Thoracic aorta (tissue), 2 donors: ENCODE measurements around the gene AK8. TPM values are rescaled to one million over a fixed set of nuclear protein-coding genes. Genes with fewer than 3 reads are reported as not detected.

Experiments
- ATAC-seq: fragments of 150-250 bp; one replicate; pipeline ENCODE4 v1.8.0; 2017; ENCODE audit warnings: low read depth; ENCODE audit not compliant: insufficient number of reproducible peaks, low FRiP score
- DNase-seq: peaks from one replicate; pipeline ENCODE4 v3.0.0-alpha.2; 2020; ENCODE audit warnings: low spot score
- H3K27ac ChIP-seq, 2 donors: fragments of 200-600 bp; sonication (generic); 1 replicate in 1 of 2; 2 replicates in 1 of 2; pipeline ENCODE4 v1.5.1; 2016; ENCODE audit warnings: mild to moderate bottlenecking in 2 of 2, moderate library complexity in 2 of 2
- H3K27me3 ChIP-seq: fragments of 200-600 bp; sonication (generic); replicated peaks from 2 replicates; pipeline ENCODE4 v1.6.0; 2016; ENCODE audit warnings: mild to moderate bottlenecking; ENCODE audit not compliant: insufficient read depth
- H3K36me3 ChIP-seq: fragments of 200-600 bp; sonication (generic); one replicate; pipeline ENCODE4 v1.5.1; 2016
- H3K4me1 ChIP-seq, 2 donors: fragments of 200-600 bp; sonication (generic); 1 replicate in 1 of 2; 2 replicates in 1 of 2; pipeline versions ENCODE4 v1.5.1 to v1.6.0; 2016; ENCODE audit warnings: low read depth in 2 of 2, mild to moderate bottlenecking in 1 of 2; ENCODE audit not compliant: control insufficient read depth in 1 of 2
- H3K4me3 ChIP-seq: fragments of 200-600 bp; sonication (generic); 2 replicates; pipeline ENCODE4 v1.5.1; 2016; ENCODE audit warnings: mild to moderate bottlenecking
- H3K9me3 ChIP-seq: fragments of 200-600 bp; sonication (generic); 2 replicates; pipeline ENCODE4 v1.5.1; 2016
- CTCF ChIP-seq: fragments of 200-600 bp; sonication (generic); IDR thresholded peaks from one replicate; pipeline ENCODE4 v1.5.1; 2019; ENCODE audit warnings: antibody characterized with exemption
- total RNA-seq, 2 donors: library from RNA; depleted of rRNA; stranded (reverse); fragments of >200 nt; gene quantifications; one replicate each; pipeline versions ENCODE4 v1.1.0 to v1.2.3, GENCODE V29; 2016

Gene AK8
- total RNA-seq, 2 donors from 2014 or later: 0.42 to 0.54 TPM

- Histone ChIP-seq H3K27ac (no peak overlapping the region), H3K27me3 (no peaks in the 10 kb centered on the region), H3K4me3 (no peak overlapping the region), H3K36me3 (no peaks in the 10 kb centered on the region), H3K9me3 (no peaks in the 10 kb centered on the region), H3K4me1 (no peaks in the 10 kb centered on the region)
- no peak for ATAC-seq
- no peak for DNase-seq
- TF ChIP-seq CTCF: no peak
These were observed 169.8 kb downstream of the AK8 start for GRCh38 chr9:132708239-132708638.

GRCh38 chr9:132703336-132703735 lies 174.7 kb downstream of the AK8 start:
- no peaks in the 10 kb centered on the region for H3K27me3 ChIP-seq
- TF ChIP-seq CTCF: no peak
- no peaks in the 10 kb centered on the region for H3K9me3 ChIP-seq
- no peak overlapping the region for H3K27ac ChIP-seq
- ATAC-seq: no peak
- DNase-seq: no peak
- H3K4me3 ChIP-seq: no peak overlapping the region
- H3K36me3 ChIP-seq: no peaks in the 10 kb centered on the region
- no peaks in the 10 kb centered on the region for H3K4me1 ChIP-seq

DNA sequence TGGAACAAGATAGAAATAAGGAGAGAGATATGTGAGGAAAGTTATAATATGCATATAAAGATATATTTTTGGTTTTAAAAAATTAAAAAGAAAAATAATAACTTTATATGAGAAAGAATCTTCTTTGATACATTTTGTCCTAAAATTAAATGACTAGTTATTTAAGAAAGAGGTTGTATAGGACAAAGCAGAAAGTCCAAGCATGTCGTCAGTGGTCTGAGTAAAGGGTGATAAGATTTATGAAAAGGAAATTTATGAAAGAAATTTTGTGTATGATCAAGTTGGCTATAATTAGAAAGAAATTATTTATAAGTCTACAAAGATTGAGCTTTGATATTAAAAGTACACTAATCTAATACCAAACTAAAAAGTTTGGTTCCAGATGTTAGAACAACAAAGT lies 175.8 kb downstream of the AK8 start:
- H3K36me3 ChIP-seq: no peaks in the 10 kb centered on the region
- DNase-seq (no peak), ATAC-seq (no peak)
- TF ChIP-seq CTCF: no peak
- H3K4me1 ChIP-seq: no peaks in the 10 kb centered on the region
- H3K27ac ChIP-seq: no peak overlapping the region
- no peaks in the 10 kb centered on the region for H3K27me3 ChIP-seq
- peaks cover 2% of the 10 kb centered on the region for H3K9me3 ChIP-seq
- H3K4me3 ChIP-seq: no peak overlapping the region

DNA sequence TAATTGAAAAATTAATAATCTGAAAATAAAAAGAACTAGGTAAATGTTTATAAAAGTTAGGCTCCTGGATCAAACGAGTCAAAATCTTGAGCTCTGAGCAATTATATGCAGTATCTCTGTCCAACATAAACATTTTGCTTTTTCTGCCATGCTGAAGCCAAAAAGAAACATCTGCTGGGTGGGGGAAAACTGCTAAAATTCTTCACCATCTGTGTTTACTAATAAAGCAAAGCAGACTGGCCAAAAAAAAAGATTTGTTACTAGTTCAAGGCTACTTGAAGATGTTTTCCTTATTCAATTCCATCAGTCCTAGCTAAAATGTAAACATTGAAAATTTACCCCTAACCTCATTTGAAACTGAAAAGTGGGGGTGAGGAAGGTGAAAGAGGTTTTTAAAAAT lies 178.1 kb downstream of the AK8 start:
- no peak for ATAC-seq
- TF ChIP-seq CTCF: no peak
- Histone ChIP-seq H3K27ac (no peak overlapping the region), H3K9me3 (peaks cover 7% of the 10 kb centered on the region), H3K36me3 (no peaks in the 10 kb centered on the region), H3K4me1 (no peaks in the 10 kb centered on the region), H3K4me3 (no peak overlapping the region), H3K27me3 (no peaks in the 10 kb centered on the region)
- no peak for DNase-seq

DNA sequence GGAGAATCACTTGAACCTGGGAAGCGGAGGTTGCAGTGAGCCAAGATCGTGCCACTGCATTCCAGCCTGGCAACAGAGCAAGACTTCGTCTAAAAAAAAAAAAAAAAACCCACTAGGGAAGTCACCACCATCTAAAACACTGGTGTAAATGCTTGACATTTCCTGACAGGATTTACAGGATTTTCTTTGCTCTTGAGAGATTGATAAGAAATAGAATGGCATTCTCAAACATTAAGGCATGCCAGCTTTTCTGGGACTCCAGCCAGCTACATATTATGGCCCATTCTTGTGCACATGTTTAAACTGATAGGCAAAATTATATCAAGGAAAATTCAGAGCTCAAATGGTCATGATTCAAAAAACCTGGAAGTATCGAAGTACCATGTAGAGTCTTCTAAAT lies 179.1 kb downstream of the AK8 start:
- H3K27ac ChIP-seq: no peak overlapping the region
- no peaks in the 10 kb centered on the region for H3K27me3 ChIP-seq
- no peak for TF ChIP-seq CTCF
- no peak for DNase-seq
- no peaks in the 10 kb centered on the region for H3K36me3 ChIP-seq
- no peak for ATAC-seq
- no peak overlapping the region for H3K4me3 ChIP-seq
- H3K9me3 ChIP-seq: peaks cover 7% of the 10 kb centered on the region
- H3K4me1 ChIP-seq: no peaks in the 10 kb centered on the region
